ENCODE data around the gene PHACTR1. TPM values are rescaled to one million over a fixed set of nuclear protein-coding genes. Genes with fewer than 3 reads are reported as not detected.

The PHACTR1 gene
- total RNA-seq (1 to 10 TPM; 1.3 to 2.3 TPM), total RNA-seq (0 to 22.8 (median 1.2) reads per million in 172 experiments)
- 2.5 TPM for polyA plus RNA-seq (2013, experiment 1 of 2)
- 2.6 TPM for polyA plus RNA-seq (2013, experiment 2 of 2)

- peaks cover 40% of the 10 kb centered on the region for H3K27me3 Mint-ChIP-seq
- ChIA-PET CTCF (no interaction called here), POLR2A (no interaction called here)
- Histone ChIP-seq H3K27me3 (ENCODE audit: control insufficient read depth in 1 of 2, insufficient read depth in 2 of 2, low read length in 2 of 2) (peaks cover 0 to 9% of the 10 kb centered on the region in 2 experiments), H3K4me3 (ENCODE audit: low read length) (no peak within 1 kb of the TSS), H3K27ac (ENCODE audit: low read depth in 1 of 2, low read length in 2 of 2) (no peak within 1 kb of the TSS), H3K9me3 (ENCODE audit: control insufficient read depth in 1 of 2, insufficient read depth in 1 of 2, low read length in 2 of 2) (no peaks in the 10 kb centered on the region), H3K4me1 (ENCODE audit: insufficient read depth, low read length) (no peaks in the 10 kb centered on the region), H3K36me3 (ENCODE audit: insufficient read depth, low read length) (no peaks in the 10 kb centered on the region)
- DNase-seq (no peak), ATAC-seq (ENCODE audit: poor library complexity) (no peak)
- H3K4me3 Mint-ChIP-seq, result no peak within 1 kb of the TSS
- no peak for TF ChIP-seq CTCF (IDR thresholded peaks at IDR 0.05)
- no peaks in the 10 kb centered on the region for H3K9me3 Mint-ChIP-seq
- intact Hi-C loops (cut with DNase I, micrococcal nuclease), result no loop called here
- no peaks in the 10 kb centered on the region for H3K36me3 Mint-ChIP-seq (ENCODE audit: low read depth)
- no peak within 1 kb of the TSS for H3K27ac Mint-ChIP-seq
- no peaks in the 10 kb centered on the region for H3K4me1 Mint-ChIP-seq (ENCODE audit: low read depth)
These were observed at the start of gene PHACTR1 for GRCh38 chr6:12716298-12716916. PHACTR1 (plus strand) TSS chr6:12716767.

- Histone ChIP-seq H3K27me3 (ENCODE audit: control insufficient read depth in 1 of 2, insufficient read depth in 2 of 2, low read length in 2 of 2) (no peaks in the 10 kb centered on the region), H3K36me3 (ENCODE audit: insufficient read depth, low read length) (no peaks in the 10 kb centered on the region), H3K4me1 (ENCODE audit: insufficient read depth, low read length) (no peaks in the 10 kb centered on the region), H3K9me3 (ENCODE audit: control insufficient read depth in 1 of 2, insufficient read depth in 1 of 2, low read length in 2 of 2) (no peaks in the 10 kb centered on the region), H3K4me3 (ENCODE audit: low read length) (no peak overlapping the region), H3K27ac (ENCODE audit: low read depth in 1 of 2, low read length in 2 of 2) (no peak overlapping the region)
- Mint-ChIP-seq H3K27me3 (no peaks in the 10 kb centered on the region), H3K4me1 (ENCODE audit: low read depth) (no peaks in the 10 kb centered on the region), H3K9me3 (no peaks in the 10 kb centered on the region), H3K27ac (no peak overlapping the region), H3K4me3 (no peak overlapping the region), H3K36me3 (ENCODE audit: low read depth) (no peaks in the 10 kb centered on the region)
- POLR2A ChIA-PET, result no interaction called here
- ATAC-seq (ENCODE audit: poor library complexity), result no peak
- intact Hi-C loops (cut with DNase I, micrococcal nuclease), result no loop called here
- CTCF ChIA-PET, result no interaction called here
- TF ChIP-seq CTCF (IDR thresholded peaks at IDR 0.05), result no peak
- DNase-seq, result no peak
These were observed 49.7 kb upstream of the PHACTR1 start for GRCh38 chr6:12666886-12667285.

GRCh38 chr6:12675931-12676330, 40.6 kb upstream of the PHACTR1 start:
- CTCF ChIA-PET, result no interaction called here
- H3K4me1 Mint-ChIP-seq (ENCODE audit: low read depth), result no peaks in the 10 kb centered on the region
- ATAC-seq (ENCODE audit: poor library complexity) (no peak), DNase-seq (no peak)
- peaks cover 2% of the 10 kb centered on the region for H3K9me3 Mint-ChIP-seq
- POLR2A ChIA-PET, result no interaction called here
- no peak for TF ChIP-seq CTCF (IDR thresholded peaks at IDR 0.05)
- peaks cover 16% of the 10 kb centered on the region for H3K27me3 Mint-ChIP-seq
- Histone ChIP-seq H3K36me3 (ENCODE audit: insufficient read depth, low read length) (no peaks in the 10 kb centered on the region), H3K4me1 (ENCODE audit: insufficient read depth, low read length) (no peaks in the 10 kb centered on the region), H3K9me3 (ENCODE audit: control insufficient read depth in 1 of 2, insufficient read depth in 1 of 2, low read length in 2 of 2) (no peaks in the 10 kb centered on the region), H3K4me3 (ENCODE audit: low read length) (no peak overlapping the region), H3K27ac (ENCODE audit: low read depth in 1 of 2, low read length in 2 of 2) (no peak overlapping the region), H3K27me3 (ENCODE audit: control insufficient read depth in 1 of 2, insufficient read depth in 2 of 2, low read length in 2 of 2) (peaks cover 0 to 4% of the 10 kb centered on the region in 2 experiments)
- no peak overlapping the region for H3K4me3 Mint-ChIP-seq
- intact Hi-C loops (cut with DNase I, micrococcal nuclease), result no loop called here
- no peak overlapping the region for H3K27ac Mint-ChIP-seq
- H3K36me3 Mint-ChIP-seq (ENCODE audit: low read depth), result no peaks in the 10 kb centered on the region

Measured in CD4-positive, alpha-beta T cell (primary cell).